Stimulated activated CD4-positive, alpha-beta T cell treated with anti-CD3 and anti-CD28 coated beads, Interleukin-4, amount 100 ng/mL, for 4 hours (primary cell): ENCODE data around the gene PMAIP1.

Experiments used
- DNase-seq, 2 experiments: peaks; one replicate each; pipeline ENCODE4 v3.0.0-alpha.2; 2020

Gene PMAIP1

DNA sequence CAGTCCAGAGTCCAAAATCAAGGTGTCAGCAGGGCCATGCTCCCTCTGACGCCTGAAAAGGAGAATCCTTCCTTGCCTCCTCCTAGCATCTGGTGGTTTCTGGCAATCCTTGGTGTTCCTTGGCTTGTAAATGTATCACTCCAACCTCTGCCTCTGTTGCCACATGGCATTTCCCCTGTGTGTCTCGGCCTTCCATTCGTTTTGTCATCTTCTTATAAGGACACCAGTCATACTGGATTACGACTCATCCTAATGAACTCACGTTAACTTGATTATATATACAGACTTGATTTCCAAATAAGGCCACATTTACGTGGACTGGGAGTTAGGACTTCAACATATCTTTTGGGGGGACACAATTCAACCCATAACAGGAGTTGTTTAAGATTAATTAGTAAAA is 15.8 kb downstream of the PMAIP1 start:
- DNase-seq, result no peak

GRCh38 chr18:59916746-59917145 is 16.9 kb downstream of the PMAIP1 start:
- no peak for DNase-seq

DNA sequence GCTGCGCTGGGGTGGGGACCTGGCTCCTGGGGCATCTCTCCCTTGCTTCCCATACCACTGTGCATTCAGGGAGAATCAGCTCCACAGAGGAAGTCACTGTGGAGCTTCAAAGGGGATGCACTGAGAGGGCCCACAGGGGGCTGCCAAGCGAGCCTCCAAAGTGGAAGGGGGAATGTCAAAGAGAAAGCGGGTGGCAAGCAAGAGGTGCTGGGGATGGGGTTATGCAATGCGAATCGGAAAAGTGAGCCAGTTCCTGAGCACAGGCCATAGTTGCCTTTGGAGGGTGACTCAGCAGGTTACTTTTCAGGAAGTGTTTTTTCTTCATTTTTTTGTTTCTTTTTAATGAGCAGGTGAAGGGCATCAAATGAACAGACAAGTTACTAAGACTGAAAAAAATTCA is 17.6 kb downstream of the PMAIP1 start:
- no peak for DNase-seq

DNA sequence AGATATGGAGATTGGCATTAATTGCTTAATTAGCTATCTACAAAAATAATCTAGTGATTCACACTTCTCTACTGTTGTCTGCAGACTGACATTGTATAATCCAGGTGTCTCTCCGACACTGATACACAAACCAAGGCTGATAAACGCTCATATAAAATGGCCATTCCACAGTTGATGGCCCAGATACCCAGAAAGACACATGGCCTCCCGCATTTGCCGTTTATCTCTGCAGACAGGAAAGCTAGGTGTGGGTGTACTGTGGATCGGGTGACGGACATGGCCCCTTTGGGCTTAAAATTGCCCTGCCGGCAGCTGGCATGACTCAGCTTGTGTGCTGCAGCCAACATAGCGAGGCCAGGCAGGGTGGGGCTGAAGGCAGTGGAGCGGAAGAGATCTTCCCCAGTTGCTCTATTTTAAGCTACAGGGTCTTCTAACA is 18.5 kb downstream of the PMAIP1 start:
- DNase-seq, result no peak

- DNase-seq, result no peak
These were observed 19.2 kb downstream of the PMAIP1 start for GRCh38 chr18:59918997-59919396.

- DNase-seq, result no peak
These were observed 21.6 kb downstream of the PMAIP1 start for GRCh38 chr18:59921384-59921891.

DNA sequence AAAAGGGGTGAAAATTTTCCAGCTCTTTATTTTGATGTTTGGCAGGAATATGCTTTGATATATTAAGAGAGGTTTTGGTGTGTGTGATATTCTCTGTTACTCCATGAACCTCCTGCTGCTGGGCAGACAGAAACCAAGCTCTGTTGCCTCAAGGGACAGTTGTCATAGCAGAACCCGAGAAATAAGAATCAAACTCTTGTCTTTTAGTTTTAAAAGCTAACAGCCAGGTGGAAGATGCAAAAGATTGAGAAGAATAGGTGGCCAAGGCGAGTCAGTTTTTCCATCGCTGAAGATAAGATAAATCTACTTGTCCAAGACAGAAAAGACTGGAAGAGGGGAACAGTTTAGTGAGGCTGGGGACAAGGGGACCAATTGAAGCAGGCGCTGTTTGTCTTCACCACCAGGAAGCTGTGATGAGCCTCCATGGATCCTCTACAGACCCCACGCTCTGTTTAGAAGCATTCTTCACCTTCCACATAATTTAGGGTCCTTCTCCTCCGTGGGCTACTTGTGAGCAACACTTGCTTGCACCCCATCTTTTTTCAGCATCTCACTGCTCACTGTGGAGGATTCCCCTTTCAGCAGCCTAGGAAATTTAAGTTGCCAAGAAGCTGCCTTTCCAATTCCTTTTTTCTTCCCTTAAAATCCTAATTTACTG is 23.9 kb downstream of the PMAIP1 start:
- DNase-seq, result no peak

GRCh38 chr18:59926131-59926530 is 26.3 kb downstream of the PMAIP1 start:
- no peak for DNase-seq

GRCh38 chr18:59927246-59927825 is 27.5 kb downstream of the PMAIP1 start:
- DNase-seq, result no peak

DNA sequence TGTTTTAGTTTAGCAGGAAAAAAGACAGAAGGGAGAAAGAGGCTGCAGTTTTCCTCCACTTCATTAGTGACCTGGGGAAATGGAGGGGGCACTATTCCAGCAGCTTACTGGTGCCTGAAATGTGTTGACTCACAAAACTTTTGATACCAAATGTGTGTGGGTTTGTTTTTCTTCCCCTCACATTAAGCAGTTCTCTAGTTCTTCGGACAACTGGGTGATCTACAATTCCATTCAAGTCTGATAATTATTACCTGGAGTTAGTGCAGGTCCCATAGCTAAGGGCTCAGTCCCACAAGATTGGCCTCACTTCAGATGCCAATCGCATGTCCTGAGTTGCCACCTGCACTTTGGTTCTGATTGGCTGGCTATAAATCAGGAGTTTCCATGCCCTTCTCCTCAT is 28.4 kb downstream of the PMAIP1 start:
- no peak for DNase-seq

DNA sequence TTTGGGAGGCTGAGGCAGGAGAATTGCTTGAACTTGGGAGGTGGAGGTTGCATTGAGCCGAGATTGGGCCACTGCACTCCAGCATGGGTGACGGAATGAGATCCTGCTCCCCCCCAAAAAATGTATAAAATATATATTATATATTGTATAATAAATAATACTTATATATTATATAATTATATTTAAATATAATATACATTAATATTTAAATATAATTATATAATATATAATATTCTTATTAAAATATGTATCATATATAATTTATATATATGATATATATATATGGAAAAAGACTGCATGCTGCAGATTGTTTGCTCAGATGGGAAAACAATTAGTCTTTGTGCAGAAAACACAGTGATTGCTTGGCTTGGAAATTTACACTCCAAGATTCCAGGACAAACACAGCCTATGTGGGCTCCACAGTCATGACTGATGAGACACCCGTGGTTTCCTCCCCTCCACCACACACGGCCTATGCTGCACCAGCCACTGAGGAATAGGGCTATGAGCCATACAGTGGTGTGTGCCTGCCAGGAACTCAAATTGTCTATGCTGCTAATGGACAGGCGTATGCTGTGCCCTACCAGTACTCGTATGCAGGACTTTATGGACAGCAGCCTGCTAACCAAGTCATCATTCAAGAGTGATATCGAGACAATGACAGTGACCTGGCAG is 30.0 kb downstream of the PMAIP1 start:
- no peak for DNase-seq

DNA sequence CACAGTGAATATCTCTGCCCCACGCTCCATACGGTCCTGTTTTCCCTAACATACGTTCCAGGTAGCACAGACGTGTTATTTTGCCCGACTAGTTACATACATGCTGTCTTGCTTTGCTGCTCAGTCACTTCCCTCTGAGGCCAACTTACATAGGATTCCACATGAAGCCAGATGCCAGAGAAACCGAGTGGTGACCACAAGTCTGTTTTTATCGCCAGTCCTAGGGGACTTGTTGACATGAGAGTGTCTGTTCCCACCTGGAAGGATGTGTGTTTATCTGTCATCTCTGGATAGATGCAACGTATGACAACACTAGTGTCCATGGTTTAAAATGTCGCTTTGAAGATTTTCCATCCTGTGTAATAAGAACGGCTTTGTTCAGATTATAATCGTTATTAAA is 32.6 kb downstream of the PMAIP1 start:
- no peak for DNase-seq

DNA sequence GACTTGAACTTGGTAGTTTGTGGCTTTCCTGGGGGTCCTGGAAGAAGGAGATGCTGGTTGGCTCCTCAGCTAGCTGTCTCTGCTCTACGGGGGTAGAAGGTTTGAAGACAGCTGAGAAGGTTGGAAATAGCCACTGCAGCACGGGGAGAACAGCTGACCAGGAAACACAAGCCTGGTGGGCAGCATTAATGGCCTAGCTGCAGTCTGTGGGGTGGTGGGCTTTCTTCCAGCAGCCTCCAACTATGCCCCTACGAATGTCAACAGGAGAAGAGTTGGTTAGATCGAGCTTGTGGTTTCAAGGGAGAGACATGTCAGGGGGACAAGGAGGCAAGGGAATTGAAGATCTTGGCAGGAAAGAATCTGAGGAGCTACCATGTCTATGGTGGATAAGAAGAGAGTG is 38.9 kb downstream of the PMAIP1 start:
- no peak for DNase-seq

DNA sequence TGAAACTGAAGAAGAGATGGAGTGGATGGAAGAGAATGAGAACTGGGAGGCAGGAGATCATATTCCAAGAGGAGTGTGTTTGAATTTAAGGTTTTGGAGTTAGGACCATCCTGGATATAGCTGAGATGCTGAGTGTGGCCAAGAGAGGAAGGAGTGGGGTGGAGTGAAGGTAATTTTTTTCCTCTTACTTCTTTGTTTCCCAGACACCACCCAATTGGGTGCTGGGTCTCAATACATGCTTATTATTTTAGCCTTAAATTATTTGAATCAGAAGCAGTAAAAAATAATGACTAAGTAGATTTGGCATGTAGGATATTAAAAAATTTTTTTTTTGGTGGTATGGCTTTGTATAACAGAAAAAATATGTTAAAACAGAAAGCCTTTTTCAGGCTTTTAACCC is 39.3 kb downstream of the PMAIP1 start:
- no peak for DNase-seq

DNA sequence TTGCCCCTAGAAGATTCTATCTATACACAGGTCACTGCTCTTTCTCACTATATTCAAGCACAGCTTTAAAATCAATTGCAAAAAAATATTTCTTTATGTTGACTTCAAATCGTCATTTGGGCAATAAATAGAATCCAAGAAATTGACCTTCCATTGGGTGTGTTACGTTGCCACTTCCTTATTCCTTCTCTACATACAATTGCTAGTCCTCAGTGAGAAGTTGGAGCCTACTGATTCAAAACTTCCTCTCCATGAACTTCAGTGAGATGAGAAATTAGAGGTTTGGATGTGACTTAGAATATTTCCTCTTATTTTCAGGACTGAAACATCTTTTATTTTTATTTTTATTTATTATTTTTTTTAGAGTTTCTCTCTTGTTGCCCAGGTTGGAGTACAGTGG is 40.3 kb downstream of the PMAIP1 start:
- no peak for DNase-seq

- DNase-seq, result no peak
These were observed 41.5 kb downstream of the PMAIP1 start for GRCh38 chr18:59941331-59941730.

DNA sequence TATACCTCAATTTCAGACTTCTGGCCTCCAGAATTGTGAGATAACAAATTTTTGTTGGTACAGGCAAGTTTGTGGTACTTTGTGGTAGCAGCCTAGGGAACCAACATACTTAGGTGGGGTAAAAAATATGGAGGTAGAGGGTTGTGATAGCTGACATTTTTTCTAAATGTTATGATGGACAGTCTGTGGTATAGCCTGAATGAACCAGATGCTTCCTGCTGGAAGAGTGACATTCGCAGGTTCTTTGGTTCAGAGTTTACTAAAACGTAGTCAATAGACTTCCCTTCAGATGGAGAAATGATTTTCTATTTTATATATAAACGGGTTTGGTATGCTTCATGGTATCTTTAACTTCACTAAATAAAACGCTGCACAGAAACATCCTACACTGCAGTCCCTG is 42.8 kb downstream of the PMAIP1 start:
- DNase-seq, result no peak

- DNase-seq, result no peak
These were observed 45.7 kb downstream of the PMAIP1 start for GRCh38 chr18:59945544-59945943.

- DNase-seq, result no peak
These were observed 50.6 kb downstream of the PMAIP1 start for GRCh38 chr18:59950215-59950944.

DNA sequence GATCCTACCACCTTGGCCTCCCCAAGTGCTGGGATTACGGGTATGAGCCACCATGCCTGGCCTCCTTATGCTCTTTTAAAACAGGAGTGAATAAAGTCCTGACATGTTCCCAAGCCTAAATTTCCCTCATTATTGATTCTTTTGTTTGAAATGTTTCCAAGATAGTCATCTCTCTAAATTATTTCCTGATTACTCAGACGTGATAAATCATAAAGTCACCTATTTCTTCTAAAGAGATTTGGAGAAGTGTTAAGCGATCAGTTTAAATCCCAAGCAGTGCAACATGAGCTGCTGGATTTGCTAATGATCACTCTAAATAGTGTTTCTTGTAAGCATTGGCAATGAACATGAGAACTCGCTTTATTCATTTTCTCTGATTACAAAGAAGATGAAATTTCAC is 51.8 kb downstream of the PMAIP1 start:
- DNase-seq, result no peak

- DNase-seq, result no peak
These were observed 52.6 kb downstream of the PMAIP1 start for GRCh38 chr18:59952283-59953007.
